D721Med (cell line): ENCODE results near the gene BPNT1.
"Not testable (repeated sequence)": the region's sequence is repeated elsewhere in the genome, so short reads cannot be mapped to it uniquely, and the experiment has no call there.

Experiments
- DNase-seq: peaks from one replicate; pipeline ENCODE4 v3.0.0; 2011; ENCODE audit warnings: low spot score; ENCODE audit not compliant: insufficient read length
- FAIRE-seq: peaks from 2 replicates; lab custom pipeline; 2011; peaks lifted over from hg19 to GRCh38; lab: Jason Lieb, UNC
- CTCF ChIP-seq: IDR thresholded peaks from 2 replicates; pipeline ENCODE4 v1.5.1; 2012; ENCODE audit warnings: mild to moderate bottlenecking, control low read depth; ENCODE audit not compliant: insufficient read depth; ENCODE audit errors: missing control alignments

BPNT1 gene

GRCh38 chr1:220123889-220124288, 34.3 kb upstream of the BPNT1 start:
- FAIRE-seq (peak; percentile 64), DNase-seq (no peak)
- peak; percentile 41 for TF ChIP-seq CTCF

GRCh38 chr1:220123066-220123465, 33.5 kb upstream of the BPNT1 start:
- TF ChIP-seq CTCF = no peak
- peak; percentile 73 for FAIRE-seq
- DNase-seq = no peak

- DNase-seq (no peak), FAIRE-seq (peak; percentile 96)
- no peak for TF ChIP-seq CTCF
These were observed 32.4 kb upstream of the BPNT1 start for GRCh38 chr1:220121791-220122530.

GRCh38 chr1:220119043-220119512, 29.5 kb upstream of the BPNT1 start:
- TF ChIP-seq CTCF = no peak
- peak; percentile 93 for FAIRE-seq
- no peak for DNase-seq

GRCh38 chr1:220113136-220113695, 23.6 kb upstream of the BPNT1 start:
- TF ChIP-seq CTCF = peak; percentile 62
- peak; percentile 77 for FAIRE-seq
- DNase-seq = no peak

- not testable (repeated sequence) for DNase-seq, FAIRE-seq
These were observed 23.0 kb upstream of the BPNT1 start for GRCh38 chr1:220112600-220112999.

- not testable (repeated sequence) for DNase-seq, FAIRE-seq
These were observed 20.9 kb upstream of the BPNT1 start for GRCh38 chr1:220110473-220110872.

GRCh38 chr1:220099826-220100225, 10.2 kb upstream of the BPNT1 start:
- no peak for FAIRE-seq
- no peak for DNase-seq

More at GRCh38 chr1:220099826-220100225, 10.2 kb upstream of the BPNT1 start:
- no peak for TF ChIP-seq CTCF
